Esophagus mucosa (tissue), 1 donor: ENCODE data around the gene HPDL. TPM values are rescaled to one million over a fixed set of nuclear protein-coding genes. Genes with fewer than 3 reads are reported as not detected.
A peak's percentile ranks its signal among the peaks of the same experiment; 100 is the strongest.
"Not testable (repeated sequence)": the region's sequence is repeated elsewhere in the genome, so short reads cannot be mapped to it uniquely, and the experiment has no call there.

Experiments
- ATAC-seq: fragments of 200-7000 bp; cut with Tn5 transposase; one replicate; pipeline ENCODE4 v1.9.1; 2020
- total RNA-seq: library from RNA; stranded (reverse); gene quantifications from one replicate; pipeline ENCODE4 v1.2.4, GENCODE V29; 2023
- donor health status: DM: yes; HTN: yes; CAD: no.

Gene HPDL
- total RNA-seq = 1.6 TPM

DNA sequence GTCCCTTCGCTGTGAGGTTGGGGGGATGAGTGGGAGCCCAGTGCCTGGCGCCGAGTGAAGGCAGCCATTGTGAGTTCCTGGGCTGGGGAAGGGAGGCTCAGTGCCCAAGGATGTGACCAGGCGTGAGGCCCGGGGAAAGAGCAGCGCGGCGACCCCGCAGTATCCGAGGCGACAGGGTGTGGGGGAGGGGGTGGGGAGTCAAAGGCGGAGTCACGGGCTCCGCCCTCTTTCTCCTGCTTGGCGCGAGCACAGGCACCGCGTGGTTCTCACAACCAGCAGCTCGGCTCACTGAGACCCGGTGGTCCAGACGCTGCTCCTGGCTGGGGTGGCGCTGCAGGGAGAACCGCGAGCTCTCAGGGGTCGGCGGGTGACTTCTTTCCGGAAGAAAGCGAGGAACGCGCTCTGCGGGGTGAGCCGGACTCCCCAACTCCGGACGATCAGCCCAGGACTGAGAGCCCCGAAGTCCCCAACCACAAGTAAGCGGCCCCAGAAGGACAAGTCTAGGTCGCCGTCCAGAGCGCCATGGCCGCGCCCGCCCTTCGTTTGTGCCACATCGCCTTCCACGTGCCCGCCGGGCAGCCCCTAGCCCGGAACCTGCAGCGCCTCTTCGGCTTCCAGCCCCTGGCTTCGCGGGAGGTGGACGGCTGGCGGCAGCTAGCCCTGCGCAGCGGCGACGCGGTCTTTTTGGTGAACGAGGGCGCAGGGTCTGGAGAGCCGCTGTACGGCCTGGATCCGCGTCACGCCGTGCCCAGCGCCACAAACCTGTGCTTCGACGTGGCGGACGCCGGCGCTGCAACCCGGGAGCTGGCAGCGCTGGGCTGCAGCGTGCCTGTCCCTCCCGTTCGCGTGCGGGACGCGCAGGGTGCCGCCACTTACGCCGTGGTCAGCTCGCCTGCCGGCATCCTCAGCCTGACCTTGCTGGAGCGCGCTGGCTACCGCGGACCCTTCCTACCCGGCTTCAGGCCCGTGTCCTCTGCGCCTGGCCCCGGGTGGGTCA lies at the start of gene HPDL:
Gene HPDL, plus strand, starts transcription at position 269 of the 997 bp plus-strand sequence. Its CDS starts 254 bp downstream, at position 523.
- peak; percentile 48 for ATAC-seq

DNA sequence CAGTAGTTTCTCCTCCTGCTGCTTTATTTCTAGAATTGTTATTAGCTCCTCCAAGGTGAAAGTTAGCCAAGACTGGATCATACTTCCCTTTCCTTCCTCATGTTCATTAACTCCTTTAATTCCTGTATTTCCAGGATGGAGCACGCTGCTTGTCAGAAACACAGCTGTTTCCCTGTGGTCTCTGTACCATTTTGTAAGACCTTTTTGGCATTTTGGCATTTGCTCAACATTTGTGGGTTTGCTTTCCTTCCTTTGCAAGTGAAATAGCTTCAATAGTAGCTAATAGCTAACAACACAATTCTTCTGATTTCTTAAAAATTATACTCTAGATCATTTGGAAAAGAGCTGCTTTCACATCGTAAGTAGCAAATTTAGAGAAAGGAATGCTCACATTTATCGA lies 44.3 kb upstream of the HPDL start:
- no peak for ATAC-seq

DNA sequence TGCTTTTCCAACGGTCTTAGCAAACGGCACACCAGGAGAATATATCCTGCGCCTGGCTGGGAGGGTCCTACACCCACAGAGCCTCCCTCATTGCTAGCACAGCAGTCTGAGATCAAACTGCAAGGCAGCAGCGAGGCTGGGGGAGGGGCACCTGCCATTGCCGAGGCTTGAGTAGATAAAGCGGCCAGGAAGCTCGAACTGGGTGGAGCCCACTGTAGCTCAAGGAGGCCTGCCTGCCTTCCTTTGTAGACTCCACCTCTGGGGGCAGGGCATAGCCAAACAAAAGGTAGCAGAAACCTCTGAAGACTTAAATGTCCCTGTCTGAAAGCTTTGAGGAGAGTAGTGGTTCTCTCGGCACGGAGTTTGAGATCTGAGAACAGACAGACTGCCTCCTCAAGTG lies 41.8 kb upstream of the HPDL start:
- not testable (repeated sequence) for ATAC-seq

DNA sequence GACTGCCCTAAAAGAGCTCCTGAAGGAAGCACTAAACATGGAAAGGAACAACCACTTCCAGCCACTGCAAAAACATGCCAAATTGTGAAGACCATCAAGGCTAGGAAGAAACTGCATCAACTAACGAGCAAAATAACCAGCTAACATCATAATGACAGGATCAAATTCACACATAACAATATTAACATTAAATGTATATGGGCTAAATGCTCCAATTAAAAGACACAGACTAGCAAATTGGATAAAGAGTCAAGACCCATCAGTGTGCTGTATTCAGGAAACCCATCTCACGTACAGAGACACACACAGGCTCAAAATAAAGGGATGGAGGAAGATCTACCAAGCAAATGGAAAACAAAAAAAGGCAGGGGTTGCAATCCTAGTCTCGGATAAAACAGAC lies 40.2 kb upstream of the HPDL start:
- ATAC-seq = not testable (repeated sequence)

DNA sequence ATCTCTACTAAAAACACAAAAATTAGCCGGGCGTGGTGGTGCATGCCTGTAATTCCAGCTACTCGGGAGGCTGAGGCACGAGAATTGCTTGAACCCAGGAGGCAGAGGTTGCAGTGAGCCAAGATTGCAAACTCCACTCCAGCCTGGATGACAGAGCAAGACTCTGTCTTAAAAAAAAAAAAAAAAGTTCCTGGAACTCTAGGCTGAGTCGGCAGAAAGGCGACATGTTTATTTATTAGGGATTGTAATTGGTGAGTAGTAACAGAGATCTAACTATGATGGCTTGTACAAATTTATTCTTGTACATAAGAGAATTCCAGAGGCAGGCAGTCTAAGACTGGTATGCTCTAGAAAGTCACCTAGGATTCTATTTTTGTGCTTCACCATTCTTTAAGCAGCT lies 35.7 kb upstream of the HPDL start:
- not testable (repeated sequence) for ATAC-seq

DNA sequence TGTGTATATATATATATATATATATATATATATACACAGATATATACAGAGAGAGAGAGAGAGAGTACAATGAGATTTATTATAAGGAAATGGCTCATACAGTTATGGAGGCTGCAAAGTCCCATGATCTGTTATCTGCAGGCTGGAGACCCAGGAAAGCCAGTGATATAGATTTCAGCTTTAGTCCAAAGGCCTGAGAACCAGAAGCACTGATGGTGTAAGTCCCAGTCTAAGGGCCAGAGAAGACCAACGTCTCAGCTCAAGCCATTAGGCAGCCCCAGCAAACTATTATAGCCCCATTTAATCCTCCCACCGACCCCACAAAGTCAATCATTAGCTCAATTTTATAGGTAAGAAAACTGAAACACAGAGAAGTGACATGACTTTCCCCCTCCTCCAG lies 35.0 kb upstream of the HPDL start:
- ATAC-seq = no peak

DNA sequence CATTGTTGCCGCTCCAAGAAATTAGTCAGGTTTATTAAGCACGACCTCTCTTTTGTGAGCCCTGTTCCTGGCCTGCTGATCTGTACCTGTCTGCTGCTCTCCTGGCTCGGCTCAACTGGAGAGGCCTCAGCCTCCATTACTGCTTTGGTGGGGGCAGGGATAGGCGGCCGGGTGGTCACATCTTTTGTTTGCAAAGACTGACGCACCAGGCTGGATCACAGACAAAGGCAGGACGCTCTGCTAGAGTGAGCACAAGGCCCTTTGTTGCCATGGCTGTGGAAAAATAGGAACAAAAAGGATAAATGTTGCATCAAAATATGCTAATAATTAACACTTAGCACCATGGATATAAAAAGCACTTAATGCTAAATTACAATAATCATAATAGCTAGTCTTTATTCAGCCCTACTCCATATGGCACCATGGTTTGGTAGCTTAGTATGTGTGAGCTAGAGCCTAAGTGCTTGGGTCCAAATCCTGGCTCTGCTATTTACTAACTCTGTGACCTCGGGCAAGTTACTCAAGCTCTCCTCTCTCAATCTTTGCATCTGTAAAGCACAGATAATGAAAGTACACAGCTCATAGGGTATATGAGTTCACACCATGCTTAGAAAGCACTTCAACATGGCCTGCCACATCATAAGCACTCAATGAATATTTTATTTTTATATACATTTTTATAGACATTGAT lies 28.9 kb upstream of the HPDL start:
- no peak for ATAC-seq

DNA sequence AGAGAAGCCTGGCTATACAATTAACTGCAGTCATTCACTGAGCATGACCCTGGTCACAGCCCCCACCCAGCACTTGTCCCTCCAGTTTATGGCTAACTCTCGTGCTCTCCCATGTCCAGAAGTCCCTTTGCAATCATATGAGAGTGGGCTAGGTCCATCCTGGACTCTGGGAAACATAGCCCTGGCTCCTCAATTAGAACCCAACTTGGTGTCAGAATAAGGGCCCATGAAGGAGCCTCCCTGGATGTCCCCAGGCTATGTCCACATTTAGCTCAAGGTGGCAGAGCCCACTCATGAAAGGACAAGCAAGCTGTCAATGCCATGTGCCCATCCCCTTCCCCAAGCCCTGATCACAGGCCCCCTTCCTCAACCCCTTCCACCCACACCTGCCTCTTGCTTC lies 27.4 kb upstream of the HPDL start:
- no peak for ATAC-seq

DNA sequence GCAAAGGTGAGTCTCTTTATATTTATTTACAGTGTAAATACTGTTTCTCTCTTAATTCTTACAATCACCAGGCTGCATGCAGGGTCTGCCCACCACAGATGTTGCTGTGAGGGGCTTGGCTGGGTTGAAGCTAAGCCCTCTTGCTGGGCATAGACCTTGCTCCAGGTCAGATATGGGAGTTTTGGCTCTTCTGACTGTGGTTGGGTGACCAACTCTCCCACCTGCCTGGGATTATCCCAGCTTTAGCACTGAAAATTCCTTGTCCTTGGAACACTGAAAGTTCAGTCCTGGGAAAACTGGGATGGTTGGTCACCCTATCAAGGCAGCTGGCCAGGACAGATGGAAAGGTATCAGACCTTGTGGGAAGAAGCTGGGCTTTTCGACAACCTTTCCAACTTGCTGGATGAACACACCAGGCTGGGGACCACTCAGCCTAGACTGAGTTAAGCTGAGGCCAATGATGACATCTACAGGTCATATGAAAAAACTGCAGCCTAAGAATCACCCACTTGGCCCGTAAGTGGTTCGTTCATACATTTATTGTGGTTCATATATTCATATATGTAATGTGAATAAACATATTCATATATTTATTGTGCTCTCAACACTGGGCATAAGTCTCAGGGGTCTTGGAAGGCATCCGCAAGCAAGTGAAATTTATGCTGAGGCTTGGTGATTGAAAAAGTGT lies 26.6 kb upstream of the HPDL start:
- no peak for ATAC-seq

DNA sequence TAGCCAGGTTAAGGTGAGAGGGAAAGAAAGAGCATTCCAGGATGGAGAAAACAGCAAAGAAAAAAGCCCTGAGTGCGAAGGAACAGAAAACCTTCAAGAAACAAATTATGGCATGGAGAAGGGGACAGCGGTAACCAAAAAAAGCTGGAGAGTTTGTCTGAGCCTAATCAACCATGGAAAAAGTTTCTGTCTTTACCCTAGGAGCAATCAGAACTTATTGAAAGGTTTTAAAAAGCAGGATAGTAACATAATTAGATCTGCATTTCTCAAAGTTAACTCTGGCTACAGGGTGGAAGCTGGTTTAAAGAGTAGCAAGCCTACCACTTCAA lies 26.1 kb upstream of the HPDL start:
- no peak for ATAC-seq

DNA sequence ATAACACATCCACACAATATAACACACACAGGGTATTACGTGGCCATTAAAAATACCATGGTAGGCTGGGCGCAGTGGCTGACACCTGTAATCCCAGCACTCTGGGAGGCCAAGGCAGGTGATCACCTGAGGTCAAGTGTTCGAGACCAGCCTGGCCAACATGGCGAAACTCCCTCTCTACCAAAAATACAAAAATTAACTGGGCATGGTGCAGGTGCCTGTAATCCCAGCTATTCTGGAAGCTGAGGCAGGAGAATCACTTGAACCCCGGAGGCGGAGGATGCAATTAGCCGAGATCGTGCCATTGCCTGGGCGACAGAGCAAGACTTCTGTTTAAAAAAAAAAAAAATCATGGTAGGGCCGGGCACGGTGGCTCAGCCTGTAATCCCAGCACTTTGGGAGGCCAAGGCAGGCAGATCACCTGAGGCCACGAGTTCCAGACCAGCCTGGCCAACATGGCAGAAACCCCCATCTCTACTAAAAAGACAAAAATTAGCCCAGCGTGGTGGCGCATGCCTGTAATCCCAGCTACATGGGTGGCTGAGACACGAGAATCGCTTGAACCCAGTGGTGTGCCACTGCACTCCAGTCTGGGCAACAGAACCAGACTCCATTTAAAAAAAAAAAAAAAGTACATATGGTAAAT lies 24.1 kb upstream of the HPDL start:
- ATAC-seq = no peak

DNA sequence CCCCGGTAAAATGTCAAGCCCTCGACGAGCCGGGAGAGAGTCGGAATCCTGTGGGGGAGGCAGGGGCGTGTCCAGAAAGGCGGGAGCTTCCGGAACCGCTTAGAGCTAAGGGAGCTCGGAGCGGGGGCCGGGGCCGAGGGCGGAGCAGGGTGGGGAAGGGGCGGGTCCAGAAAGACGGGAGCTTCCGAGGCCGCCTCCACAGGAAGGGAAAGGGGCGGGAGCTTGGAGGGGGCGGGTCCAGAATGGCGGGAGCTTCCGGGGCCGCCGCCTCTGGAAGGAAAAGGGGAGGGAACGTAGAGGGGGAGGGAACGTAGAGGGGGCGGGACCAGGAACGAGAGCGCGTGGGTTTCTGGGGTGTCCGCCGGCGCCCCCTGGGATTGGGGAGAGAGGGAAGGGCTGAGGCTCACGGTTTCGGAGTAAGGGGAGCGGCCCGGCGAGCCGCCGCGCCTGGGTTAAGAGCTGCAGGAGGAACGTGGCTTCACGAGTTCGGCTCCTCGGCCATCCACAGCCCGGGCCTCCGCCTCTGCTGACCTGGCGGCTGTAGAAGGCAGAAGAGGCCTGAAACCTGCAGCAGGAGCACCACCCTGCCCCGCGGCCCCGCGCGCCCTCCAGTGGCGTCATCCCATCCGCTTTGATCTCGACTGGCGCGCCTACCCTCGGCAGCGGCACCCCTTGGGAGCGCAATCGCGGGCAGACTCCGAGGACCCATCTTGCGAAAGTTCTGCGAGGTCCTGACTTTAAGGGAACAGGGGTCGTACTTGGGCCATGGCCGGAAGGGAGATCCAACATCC lies 23.0 kb upstream of the HPDL start:
- peak; percentile 96 for ATAC-seq

DNA sequence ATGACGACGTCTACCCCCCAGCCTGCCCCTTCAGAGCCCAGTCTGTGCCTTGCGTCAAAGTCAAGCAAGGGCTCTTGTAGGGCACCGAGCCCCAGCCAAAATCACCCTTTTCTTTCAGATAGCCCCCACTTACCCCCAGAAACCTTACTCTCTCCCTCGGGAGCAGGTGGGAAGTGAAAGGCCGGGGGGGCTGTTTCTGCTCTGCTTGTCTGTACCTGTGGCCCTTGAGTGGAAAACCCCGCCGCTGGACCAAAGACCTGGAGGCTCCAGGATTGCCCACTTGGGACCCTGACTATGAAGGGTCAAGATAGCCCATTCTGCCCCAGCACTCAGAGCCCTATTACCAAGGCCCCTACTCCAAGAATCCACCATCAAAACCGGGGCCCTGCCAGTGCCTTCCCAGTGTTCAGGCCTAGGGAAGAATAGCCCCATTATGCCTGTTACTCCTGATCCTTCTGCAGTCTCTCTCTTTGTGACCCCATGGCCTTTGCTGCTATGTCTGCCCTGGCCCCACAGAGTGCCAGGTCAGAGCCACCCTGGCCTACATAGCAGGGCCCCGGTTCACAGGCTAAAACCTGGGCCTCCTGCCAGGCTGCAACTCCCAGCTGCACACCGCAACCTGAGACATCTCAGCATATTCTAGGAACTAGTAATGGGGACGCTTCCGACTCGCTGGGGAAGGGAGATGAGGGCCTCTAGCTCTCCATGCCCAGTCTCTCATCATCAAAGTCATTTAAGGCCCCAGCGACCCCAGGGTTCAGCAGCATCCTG lies 22.2 kb upstream of the HPDL start:
- peak; percentile 1 for ATAC-seq

DNA sequence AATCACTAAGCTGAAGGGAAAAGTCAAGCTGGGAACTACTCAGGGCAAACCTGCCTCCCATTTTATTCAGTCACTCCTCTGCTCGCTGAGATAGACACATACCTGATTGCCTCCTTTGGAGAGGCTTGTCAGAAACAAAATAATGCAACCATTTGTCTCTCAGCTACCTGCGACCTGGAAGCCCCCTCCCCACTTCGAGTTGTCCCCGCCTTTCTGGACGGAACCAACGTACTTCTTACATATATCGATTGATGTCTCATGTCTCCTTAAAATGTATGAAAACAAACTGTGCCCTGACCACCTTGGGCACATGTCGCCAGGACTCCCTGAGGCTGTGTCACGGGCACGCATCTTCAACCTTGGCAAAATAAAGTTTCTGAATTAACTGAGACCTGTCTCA lies 21.5 kb upstream of the HPDL start:
- ATAC-seq = no peak

DNA sequence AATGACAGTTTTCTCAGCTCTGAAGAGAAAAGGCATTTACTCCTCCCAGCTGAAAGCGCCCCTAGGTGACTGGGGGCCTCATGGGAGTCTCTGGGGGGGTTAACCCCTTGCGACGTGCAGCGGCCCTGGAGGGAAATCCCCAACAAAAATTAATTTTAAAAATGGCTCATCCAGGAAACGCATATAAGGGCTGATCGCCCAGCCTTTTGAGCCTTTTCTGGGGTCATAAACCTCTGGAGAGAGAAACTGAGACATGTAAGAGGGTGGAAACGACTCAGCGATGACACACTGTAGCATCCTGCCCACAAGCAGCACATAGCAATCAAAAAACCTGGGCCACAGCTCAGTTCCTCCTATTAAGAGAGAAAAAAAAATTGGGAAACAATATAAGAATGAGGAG lies 20.4 kb upstream of the HPDL start:
- no peak for ATAC-seq

DNA sequence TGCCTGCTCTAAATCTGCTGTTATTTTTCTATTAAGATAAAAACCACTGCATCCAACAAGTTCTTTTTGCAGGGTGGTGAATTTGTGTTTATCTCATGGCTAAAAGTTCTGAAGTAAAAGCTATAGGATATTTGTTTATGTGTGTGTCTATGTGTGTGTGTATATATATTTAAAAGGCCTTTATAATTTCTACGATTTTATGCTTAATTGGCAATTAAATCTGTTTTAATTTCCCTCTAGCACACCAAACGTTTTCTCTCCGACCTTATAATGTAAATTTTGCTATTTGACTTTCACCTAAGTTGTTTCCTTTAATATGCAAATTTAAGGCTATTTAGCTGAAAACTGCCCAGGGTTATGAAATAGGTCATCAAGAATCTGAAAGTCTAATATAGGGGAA lies 19.8 kb upstream of the HPDL start:
- ATAC-seq = no peak

DNA sequence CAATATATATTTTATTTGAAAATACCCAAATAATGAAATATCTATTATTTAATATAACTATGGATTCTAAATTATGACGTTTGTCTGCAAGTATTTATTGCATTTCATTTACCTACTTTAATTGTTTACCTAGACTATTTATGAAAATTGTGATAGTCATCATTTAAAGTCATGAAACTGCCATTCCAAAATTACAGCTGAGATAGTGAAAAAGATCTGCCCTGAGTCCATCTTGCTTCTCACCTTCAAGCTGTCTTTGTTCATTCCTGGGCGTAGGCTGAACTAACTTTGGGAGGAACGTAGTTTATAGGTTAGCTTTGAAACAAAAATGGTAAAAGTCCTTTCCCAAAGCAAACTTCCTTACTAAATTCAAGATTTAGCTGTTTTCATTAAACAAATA lies 12.4 kb upstream of the HPDL start:
- no peak for ATAC-seq

DNA sequence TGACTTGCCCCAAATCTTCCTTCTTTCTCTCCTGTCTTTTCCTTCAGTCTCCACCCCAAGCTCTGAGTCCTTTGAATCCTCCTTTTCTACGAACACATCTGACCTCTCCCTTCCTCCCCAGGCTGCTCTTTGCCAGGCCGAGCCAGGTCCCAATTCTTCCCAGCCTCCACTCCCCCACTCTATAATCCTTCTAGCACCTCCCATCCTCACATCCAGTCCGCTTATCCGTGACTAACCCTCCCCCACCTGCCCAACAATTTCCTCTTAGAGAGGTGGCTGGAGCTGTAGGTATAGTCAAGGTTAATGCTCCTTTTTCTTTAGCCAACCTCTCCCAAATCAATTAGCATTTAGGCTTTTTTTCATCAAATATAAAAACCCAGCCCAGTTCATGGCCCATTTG lies 9.5 kb upstream of the HPDL start:
- ATAC-seq = no peak

DNA sequence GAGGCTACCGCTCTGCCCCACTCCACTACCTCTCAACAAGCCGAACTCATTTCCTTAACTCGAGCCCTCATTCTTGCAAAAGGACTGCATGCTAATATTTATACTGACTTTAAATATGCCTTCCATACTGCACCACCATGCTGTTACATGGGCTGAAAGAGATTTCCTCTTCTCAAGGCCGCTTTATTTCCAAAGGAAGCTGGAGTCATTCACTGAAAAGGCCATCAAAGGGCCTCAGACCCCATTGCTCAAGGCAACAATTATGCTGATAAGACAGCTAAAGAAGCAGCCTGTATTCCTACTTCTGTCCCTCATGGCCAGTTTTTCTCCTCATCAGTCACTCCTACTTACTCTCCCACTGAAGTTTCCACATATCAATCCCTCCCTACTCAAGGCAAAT lies 6.9 kb upstream of the HPDL start:
- no peak for ATAC-seq

DNA sequence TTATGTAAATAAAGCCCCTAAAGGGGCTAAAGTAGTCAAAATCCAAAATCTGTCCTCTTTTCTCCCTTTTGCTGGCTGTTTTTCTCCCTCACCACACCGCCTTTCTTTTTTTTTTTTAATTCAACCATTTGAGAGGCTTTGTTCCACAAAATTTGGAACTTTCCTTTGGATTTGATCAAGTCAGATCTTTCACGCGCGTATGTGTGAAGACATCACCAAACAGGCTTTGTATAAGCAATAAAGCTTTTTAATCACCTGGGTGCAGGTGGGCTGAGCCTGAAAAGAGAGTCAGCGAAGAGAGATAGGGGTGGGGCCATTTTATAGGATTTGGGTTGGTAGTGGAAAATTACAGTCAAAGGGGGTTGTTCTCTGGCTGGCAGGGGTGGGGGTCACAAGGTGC lies 5.3 kb upstream of the HPDL start:
- ATAC-seq = no peak

DNA sequence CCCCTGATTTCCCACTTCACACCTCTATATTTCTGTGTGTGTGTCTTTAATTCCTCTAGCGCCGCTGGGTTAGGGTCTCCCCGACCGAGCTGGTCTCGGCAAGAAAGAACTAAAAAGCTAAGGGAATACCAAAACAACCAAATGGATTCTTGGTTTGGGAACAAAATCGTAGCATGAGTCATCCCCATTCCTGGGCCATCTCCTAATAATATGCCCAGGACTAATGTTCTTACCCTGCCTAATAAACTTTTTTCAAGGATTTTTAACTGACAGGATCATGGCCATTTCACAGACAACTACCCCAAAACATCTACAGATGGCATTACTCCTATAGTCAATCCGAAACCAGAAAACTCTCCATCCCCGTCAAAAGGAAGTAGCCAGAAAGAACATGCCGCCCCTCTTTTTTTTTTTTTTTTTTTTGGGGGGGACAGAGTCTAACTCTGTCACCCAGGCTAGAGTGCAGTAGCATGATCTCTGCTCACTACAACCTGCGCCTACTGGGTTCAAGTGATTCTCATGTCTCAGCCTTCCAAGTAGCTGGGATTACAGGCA lies 4.1 kb upstream of the HPDL start:
- no peak for ATAC-seq
